ENCODE data around the gene ZNF566. TPM values are rescaled to one million over a fixed set of nuclear protein-coding genes. Genes with fewer than 3 reads are reported as not detected.
A peak's percentile ranks its signal among the peaks of the same experiment; 100 is the strongest.

The ZNF566 gene
- total and polyA plus RNA-seq, 2 of the 13 experiments (the other 11 are each of a cell fraction or from before 2014, with no cell fraction given), result 4.8 to 13.7 TPM

DNA sequence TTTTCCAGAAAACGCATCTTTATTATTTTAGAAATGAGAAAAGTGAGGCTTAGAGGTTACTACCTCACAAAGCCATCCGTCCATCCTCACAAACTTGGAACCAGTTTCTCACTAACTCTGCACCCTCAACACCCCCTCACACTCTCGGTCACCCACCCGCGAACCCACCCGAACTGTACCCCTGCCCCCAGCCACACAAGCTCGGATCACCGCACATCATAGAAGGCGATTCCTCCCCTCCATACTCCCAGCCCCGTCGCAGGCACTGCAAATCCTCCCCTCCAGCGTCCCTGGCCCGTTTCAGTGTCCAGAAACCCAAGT is 38.5 kb upstream of the ZNF566 start (continued):
- 0 out of 2 replicates have a peak, but pooled peaks have one; percentile 28 for TF ChIP-seq ZFP36L1 (CRISPR knock-in tag; IDR thresholded peaks at IDR 0.05)
- TF ChIP-seq, protein P1, sequence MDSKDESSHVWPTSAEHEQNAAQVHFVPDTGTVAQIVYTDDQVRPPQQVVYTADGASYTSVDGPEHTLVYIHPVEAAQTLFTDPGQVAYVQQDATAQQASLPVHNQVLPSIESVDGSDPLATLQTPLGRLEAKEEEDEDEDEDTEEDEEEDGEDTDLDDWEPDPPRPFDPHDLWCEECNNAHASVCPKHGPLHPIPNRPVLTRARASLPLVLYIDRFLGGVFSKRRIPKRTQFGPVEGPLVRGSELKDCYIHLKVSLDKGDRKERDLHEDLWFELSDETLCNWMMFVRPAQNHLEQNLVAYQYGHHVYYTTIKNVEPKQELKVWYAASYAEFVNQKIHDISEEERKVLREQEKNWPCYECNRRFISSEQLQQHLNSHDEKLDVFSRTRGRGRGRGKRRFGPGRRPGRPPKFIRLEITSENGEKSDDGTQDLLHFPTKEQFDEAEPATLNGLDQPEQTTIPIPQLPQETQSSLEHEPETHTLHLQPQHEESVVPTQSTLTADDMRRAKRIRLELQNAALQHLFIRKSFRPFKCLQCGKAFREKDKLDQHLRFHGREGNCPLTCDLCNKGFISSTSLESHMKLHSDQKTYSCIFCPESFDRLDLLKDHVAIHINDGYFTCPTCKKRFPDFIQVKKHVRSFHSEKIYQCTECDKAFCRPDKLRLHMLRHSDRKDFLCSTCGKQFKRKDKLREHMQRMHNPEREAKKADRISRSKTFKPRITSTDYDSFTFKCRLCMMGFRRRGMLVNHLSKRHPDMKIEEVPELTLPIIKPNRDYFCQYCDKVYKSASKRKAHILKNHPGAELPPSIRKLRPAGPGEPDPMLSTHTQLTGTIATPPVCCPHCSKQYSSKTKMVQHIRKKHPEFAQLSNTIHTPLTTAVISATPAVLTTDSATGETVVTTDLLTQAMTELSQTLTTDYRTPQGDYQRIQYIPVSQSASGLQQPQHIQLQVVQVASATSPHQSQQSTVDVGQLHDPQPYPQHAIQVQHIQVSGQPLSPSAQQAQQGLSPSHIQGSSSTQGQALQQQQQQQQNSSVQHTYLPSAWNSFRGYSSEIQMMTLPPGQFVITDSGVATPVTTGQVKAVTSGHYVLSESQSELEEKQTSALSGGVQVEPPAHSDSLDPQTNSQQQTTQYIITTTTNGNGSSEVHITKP (CRISPR knock-in tag; IDR thresholded peaks at IDR 0.05; ENCODE audit: low read depth), result no peak
- 0 out of 2 replicates have a peak, but pooled peaks have one; percentile 36 for TF ChIP-seq GLI4 (CRISPR knock-in tag; IDR thresholded peaks at IDR 0.05; ENCODE audit: borderline replicate concordance)
- TF ChIP-seq SMARCE1 (IDR thresholded peaks at IDR 0.05; ENCODE audit: borderline replicate concordance), result no peak
- peak; percentile 4; the same call in 1 of the 2 replicates for TF ChIP-seq ZNF547 (CRISPR knock-in tag; IDR thresholded peaks at IDR 0.05)
- TF ChIP-seq, protein P2, sequence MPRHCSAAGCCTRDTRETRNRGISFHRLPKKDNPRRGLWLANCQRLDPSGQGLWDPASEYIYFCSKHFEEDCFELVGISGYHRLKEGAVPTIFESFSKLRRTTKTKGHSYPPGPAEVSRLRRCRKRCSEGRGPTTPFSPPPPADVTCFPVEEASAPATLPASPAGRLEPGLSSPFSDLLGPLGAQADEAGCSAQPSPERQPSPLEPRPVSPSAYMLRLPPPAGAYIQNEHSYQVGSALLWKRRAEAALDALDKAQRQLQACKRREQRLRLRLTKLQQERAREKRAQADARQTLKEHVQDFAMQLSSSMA (CRISPR knock-in tag; IDR thresholded peaks at IDR 0.05), result no peak
- 0 out of 2 replicates have a peak, but pooled peaks have one; percentile 10 for TF ChIP-seq NRL (CRISPR knock-in tag; IDR thresholded peaks at IDR 0.05; ENCODE audit: borderline replicate concordance)
- TF ChIP-seq ZNF891 (CRISPR knock-in tag; IDR thresholded peaks at IDR 0.05), result no peak
- no peak for TF ChIP-seq ZNF101 (CRISPR knock-in tag; IDR thresholded peaks at IDR 0.05; ENCODE audit: borderline replicate concordance, low read depth)
- 0 out of 2 replicates have a peak, but pooled peaks have one; percentile 57 for TF ChIP-seq ZNF138 (CRISPR knock-in tag; IDR thresholded peaks at IDR 0.05; ENCODE audit: low read depth)
